Measurements from ENCODE around the gene TBC1D12.

GRCh38 chr10:94397549-94398370 is 4.6 kb upstream of the TBC1D12 start:
- TF ChIP-seq CTCF (IDR thresholded peaks at IDR 0.05; ENCODE audit: low read length) (no peak), EZH2 (IDR thresholded peaks at IDR 0.05; ENCODE audit: borderline replicate concordance, low read length) (no peak)
